ENCODE results near the gene HSD17B2.
A peak's percentile ranks its signal among the peaks of the same experiment; 100 is the strongest.

HSD17B2 gene

DNA sequence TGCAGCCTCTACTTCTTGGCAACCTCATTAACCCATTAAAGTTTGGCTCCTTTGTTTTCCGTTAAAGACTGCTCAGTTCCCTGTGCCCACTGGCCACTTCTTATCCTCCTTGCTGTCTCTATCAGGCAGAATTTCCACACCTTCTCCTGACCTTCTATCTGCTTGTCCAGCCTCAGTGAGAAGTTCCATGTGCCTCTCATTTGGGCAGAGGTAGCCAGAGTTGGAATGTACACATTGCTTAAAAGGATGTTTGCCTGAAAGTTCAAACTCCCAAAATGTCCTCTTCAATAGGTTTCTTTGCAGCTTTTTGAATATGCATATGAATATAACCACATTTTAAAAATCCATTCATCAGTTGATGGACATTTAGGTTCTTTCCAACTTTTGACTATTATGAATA is 47.0 kb downstream of the HSD17B2 start:
- DNase-seq: no peak

DNA sequence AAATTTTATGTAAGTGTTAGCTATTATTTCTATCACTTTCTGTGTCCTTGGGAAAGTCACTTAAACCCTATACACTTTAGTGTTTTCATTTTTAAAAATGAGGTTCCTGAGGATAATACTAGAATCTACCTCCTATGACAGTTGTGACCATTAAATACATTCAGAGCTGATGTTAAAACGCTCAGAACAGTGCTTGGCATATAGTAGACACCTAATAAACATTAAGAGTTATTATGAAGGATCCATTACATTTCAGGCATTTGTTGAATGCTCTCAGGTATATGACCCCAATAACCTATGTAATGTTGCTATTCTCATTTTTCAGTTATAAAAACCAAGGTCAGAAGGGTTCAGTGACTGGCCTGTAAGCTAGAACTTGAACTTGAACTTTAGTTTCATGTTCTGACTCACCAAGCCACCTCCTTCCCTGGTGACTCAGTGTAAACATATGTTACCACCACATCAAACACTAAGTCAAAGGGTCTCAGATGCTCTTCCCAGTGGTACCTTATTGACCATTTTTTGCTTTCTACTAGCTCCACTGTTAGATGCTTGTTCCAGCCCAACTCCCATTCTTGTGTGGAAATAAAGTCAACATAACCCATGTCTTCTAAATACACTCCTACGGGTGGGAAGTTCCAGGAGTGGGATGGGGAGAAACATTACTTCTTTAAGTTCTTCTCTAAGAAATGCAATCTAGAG is 47.6 kb downstream of the HSD17B2 start:
- peak; percentile 9 to 47 (median 41) for DNase-seq

DNA sequence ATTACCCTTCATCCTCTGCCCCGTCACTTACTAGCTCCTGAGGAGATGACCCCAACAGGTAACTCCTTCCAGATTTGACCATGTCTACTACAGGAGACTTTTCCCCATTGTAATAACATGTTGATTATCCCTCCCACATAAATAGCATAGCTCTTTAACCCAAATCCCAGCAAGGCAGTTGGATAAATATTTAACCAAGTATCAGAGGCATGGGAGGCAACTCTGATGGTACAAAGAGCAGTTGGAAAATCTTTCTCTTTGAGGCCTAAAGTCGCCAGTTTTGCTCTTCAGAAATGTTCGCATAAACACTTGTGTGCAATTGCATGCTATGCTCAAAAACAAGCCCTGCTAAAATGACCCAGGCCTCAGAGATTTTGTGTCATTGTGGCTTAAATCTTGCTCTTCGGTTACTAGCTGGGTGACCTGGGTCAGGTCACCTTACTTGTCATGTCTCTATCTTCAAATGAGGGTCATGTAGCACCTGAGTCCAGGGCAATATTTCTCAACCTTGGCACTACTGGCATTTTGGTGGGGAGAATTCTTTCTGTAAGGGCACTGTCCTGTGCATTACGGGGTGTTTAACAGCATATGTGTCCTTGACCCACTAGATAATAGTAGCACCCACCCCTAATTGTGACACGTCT is 48.8 kb downstream of the HSD17B2 start:
- DNase-seq: no peak

DNA sequence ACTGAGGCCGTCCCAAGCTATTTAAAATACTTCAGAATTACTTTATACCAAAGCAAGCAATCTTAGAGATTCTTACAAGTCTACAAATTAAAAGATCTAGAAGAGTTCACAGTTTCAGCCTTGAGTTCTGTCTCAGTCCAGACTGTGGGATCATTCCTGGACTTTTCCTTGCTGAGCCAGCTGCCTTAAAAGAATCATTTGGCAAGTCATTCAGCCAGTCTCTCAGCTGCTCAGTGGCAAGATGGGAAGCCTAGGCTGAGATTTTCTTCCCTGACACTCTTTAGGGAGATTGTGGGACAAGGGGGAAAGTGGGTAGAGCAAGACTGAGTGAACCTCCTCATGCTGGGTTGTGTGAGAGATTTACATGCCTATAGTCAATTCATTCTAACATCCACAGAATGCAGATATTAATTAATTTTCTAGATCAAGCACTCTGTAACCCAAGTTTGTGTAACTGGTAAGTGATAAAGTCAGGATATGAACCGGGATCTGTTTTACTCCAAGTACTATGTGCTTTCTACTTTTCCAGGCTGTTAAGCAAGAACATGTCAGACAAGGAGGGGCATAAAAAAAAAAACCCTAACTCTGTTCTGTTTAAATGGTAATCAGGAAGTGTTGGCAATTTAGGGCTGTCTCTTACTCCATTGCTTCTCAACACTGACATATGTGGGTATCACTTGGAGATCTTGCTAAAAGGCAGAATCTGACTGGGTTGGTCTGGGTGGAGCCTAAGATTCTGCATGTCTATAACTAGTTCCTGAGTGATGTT is 50.1 kb downstream of the HSD17B2 start:
- DNase-seq: peak in 1 of 4 experiments; percentile 10

DNA sequence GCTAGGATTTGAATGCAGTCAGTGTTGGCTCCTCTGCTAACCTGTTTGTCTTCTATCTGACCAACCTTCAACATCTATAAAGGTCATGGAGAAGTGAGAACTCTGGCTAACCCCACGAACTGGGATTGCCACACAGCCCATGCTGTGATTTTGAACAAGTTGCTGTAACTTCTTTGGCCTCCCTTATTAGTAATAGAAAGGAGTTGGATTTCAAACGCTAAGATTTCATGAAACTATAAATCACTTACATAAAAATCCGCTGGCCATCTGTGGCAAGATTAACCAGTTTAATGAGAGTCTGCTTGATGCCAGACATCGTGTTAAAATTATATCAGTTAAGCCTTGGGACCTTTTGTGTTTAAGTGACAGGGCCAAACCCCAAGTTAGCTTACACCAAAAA is 53.4 kb downstream of the HSD17B2 start:
- DNase-seq: no peak

DNA sequence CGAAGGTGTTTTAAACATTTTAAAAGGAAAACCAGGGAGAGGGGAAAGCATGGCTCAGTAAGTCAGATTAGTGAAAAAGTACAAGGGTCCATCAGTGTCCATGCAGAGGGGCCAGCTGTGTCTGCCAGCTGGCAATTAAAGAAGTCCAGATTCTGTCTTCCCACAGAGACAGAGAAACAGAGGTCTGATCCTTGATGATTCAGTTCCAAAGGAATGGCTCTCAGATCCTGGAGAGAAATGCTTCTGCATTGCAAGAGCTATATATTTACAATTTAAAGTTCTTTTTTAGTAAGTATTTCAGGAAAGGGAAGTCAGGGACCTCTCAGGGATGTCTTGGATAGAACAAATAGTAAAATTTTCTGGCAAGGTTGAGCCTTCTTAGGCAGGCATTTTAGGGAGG is 56.2 kb downstream of the HSD17B2 start:
- no peak for DNase-seq

DNA sequence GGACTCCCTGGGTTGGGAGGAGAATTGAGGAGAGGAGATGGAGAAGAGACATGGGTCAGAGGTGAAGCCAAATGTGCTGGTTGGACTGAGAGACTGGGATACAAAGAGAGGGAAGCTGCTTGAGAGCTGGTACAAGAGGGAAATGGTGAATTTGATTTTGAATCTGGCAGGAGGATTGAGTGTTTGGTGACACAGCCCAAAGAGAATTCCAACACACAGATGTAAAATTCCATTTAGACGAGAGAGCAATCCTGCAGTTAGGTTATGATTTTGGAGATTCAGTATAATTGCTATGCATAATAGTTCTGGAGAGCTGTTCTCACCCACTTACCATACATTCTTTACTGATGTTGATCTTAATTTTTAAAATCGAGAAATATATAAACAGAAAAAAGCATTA is 57.7 kb downstream of the HSD17B2 start:
- no peak for DNase-seq

DNA sequence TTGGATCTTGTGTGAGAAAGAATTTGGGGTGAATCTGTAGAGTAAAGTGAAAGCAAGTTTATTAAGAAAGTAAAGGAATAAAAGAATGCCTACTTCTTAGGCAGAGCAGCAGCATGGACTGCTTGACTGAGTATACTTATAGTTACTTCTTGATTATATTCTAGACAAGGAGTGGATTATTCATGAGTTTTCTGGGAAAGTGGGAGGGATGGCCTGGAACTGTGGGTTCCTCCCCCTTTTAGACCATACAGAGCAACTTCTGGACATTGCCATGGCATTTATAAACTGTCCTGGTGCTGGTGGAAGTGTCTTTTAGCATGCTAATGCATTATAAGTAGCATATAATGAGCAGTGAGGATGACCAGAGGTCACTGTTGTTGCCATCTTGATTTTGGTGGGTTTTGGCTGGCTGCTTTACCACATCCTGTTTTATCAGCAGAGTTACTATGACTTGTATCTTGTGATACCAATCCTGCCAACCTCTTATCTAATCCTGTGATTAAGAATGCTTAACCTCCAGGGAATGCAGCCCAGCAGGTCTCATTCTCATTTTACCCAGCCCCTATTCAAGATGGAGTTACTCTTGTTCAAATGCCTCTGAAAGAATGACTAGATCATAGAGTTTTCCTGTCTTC is 58.7 kb downstream of the HSD17B2 start:
- no peak for DNase-seq

DNA sequence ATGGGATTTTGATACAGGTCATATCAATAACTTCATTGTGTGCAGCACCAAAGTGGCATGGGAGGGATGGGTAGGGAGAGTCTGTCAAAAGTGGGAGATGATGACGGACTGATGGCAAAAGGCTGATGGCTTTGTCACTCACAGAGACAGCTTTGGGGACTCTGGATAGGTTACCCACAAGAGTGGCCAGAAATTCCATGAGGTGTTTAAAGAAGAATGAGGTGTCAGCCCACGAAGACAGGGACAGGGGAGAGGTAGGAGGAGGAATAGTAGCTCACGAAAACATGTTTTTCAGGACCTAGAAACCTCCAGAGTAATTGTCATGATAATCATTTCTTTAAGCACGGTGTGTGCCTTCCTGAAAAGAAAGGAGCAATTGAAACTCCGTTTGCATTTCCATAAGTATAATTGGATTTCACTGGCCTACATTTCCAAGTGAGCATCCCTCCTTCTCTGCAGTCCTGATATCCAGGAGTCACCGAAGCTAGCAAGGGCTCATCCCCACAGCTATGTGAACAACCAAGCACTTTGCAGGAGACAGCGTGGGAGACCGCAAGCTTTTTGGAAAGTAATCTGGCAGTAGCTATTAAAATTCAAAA is 60.0 kb downstream of the HSD17B2 start:
- no peak for DNase-seq

DNA sequence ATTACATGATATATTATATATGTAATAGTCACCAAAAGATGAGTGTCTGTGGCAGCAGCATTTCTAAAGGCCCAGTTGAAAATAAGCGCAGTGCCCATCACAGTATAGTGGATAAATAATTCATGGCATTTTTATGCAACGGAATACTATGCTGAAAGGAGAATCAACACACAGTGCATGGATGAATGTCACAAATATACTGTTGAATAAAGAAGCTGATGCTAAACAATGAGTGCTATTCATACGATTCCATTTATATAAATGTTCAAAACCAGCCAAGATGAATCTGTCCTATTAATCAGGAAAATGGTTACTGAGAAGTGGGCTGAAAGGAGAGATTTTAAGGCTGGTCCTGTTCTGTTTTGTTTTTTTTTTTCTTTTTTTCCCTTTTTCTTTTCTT is 61.6 kb downstream of the HSD17B2 start:
- DNase-seq: no peak

DNA sequence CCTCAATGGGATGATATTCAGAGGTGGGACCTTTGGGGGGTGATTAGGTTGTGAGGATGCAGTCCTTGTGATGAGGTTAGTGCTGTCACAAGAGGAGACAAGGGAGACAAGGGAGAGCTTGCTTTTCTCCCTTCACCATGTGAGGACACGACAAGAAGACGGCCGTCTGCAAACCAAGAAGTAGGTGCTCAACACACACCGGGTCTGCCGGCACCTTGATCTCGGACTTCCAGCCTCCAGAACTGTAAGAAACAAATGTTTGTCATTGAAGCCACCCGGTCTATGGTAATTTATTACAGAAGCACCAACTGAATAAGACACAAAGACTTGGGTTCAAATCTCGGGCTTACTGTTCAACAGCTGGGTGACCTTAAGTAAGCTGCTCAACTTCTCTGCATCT is 70.1 kb downstream of the HSD17B2 start:
- no peak for DNase-seq

DNA sequence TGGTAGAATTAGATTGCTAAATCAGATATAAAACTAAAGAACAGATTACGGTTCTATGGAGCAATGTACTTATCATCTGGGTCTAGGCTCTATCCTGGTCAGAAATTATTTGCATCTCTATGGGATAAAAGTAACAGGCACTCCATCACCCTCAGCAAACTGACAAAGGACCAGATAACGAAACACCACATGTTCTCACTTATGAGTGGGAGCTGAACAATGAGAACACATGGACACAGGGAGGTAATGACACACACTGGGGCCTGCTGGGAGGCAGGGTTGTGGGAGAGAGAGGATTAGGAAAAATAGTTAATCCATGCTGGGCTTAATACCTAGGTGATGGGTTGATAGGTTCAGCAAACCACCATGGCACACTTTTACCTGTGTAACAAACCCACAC is 73.0 kb downstream of the HSD17B2 start:
- DNase-seq: no peak

DNA sequence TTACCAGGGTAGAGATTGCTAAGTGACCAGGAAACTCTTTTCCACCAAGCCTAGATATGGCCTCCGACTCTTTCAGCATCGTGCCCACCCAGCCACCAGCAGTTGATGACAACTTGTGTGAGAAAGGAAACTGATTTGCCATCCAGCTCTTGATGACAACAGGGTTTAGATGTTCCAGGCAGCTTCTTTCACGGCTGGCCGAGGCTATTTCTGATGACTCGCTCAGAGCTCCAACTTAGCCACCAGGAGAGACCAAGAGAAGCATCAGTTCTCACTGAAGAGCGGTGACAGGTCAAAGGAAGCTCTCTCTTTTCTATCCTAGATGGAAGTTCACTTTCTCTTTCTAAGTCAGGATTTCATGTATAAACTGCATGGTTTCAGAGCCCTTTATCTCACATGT is 73.7 kb downstream of the HSD17B2 start:
- DNase-seq: no peak

DNA sequence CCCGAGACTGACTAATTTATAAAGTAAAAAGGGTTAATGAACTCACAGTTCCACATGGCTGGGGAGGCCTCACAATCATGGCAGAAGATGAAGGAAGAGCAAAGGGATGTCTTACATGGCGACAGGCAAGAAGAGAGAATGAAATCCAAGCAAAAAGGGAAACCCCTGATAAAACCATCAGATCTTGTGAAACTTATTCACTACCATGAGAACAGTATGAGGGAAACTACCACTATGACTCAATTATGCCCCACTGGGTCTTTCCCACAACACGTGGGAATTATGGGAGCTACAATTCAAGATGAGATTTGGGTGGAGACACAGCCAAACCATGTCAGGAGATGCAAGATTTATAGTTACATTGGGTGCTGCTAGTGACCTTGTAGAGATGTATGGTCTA is 74.2 kb downstream of the HSD17B2 start:
- DNase-seq: peak in 1 of 4 experiments; percentile 5

DNA sequence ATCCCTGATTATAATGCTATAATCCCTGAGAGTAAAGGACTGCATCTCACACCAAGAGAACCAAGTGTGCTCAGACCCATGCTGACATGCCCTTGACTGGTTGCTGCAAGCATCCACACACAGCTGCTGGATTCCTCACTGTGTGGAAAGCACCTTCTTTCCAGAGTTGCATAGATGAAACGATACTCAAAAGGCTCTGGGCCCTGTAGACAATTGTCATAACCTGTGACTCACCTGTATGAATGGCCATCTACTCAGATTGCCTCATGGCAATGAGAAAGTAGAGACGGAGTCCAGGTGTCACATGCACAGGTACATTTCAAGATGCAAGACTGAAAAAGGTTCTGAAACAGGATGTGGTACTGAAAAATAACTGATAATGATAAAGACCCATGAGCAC is 76.9 kb downstream of the HSD17B2 start:
- DNase-seq: no peak

DNA sequence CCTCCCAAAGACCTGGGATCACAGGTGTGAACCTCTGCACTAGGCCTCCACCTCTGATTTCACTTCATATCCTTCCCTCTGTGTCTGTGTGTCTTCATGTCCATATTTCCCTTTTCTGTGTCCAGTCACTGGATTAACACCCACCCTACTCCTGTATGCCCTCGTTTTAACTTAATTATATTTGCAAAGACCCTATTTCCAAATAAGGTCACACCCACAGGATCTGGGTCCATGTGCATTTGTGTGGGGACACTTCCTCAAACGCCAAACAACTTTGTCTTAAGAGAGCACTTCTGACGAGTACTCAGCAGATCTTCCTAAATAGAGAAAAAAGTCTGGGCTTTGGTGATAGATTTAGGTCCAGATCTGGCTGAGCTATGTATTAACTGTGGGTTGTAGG is 78.7 kb downstream of the HSD17B2 start:
- peak; percentile 40 to 73 (median 58) for DNase-seq

DNA sequence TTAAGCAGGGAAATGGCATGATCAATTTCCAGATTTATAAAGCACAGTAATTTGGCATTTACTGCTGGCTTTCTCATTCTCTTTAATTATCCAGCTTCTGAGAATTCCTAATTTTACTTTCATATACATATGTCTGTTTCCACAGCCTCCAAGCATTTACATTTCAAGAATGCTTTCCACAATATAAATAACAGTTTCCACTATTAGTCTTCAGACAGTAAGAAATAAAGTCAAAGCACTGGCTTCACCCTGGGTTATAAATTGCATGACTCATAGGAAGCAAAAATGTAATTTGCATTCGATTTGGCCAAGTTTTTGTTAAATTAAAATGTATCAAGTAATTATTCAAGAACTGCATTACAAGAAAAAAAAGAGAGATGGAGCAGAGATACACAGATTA is 81.5 kb downstream of the HSD17B2 start:
- no peak for DNase-seq

DNA sequence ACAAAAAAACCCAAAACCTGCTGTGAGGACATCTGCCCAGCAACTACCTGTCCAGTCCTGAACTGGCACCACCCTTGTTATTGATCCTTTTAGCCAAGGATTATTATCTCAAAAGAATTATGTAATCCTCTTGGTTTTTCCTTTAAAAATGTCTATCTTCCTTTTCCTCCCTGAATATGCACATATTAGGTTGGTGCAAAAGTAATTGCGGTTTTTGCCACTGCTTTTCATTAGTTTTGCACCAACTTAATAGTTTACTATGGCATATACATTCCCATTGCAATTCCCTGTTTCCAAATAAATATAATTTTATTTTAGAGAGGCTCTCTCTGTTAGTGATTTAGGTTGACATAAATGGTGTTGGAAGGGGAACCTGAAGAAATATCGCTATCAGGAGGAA is 83.7 kb downstream of the HSD17B2 start:
- no peak for DNase-seq

DNA sequence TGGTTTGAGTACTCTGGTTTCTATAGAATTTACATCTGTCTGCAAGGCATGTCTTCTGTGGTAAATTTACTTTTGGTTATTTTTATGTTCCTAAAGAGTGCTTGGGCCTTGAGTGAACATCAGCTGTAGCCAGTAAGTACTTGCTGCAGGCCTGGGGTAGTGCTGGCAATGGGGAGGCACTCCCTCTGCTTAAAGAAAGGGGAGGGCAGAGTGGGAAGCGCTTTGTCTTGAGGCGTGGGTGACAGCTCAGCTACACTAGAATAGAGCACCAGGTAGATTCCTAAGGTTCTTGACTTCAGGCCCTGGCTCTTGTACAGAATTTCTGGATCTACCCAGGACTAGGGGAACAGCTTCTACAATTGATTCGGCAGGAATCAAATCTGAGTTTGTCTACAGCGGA is 84.4 kb downstream of the HSD17B2 start:
- no peak for DNase-seq

DNA sequence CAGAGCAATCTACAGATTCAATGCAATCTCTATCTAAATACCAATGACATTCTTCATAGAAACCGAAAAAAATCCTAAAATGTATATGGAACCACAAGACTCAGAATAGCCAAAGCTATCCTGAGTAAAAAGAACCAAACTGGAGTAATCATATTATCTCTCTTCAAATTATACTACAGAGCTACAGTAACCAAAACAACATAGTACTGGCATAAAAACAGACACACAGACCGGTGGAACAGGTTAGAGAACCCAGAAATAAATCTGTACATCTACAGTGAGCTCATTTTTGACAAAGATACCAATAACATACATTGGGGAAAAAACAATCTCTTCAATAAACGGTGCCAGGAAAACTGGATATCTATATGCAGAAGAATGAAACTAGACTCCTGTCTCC is 89.6 kb downstream of the HSD17B2 start:
- DNase-seq: no peak

DNA sequence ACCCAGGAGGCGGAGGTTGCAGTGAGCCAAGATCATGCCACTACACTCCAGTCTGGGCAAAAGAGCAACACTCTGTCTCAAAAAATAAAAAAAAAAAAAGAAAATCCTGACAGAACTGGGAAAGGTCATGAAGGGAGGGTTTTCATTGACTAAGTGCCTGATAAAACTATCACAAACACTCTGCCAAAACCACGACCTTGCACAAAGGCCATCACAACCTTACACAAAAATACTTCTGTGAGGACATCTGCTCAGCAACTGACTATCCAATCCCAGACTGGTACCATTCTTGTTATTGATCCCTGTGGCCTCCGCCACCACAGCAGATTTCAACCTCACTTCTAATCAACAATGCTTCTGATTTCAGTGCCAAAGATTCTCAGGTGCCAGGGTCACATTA is 94.8 kb downstream of the HSD17B2 start:
- no peak for DNase-seq

DNA sequence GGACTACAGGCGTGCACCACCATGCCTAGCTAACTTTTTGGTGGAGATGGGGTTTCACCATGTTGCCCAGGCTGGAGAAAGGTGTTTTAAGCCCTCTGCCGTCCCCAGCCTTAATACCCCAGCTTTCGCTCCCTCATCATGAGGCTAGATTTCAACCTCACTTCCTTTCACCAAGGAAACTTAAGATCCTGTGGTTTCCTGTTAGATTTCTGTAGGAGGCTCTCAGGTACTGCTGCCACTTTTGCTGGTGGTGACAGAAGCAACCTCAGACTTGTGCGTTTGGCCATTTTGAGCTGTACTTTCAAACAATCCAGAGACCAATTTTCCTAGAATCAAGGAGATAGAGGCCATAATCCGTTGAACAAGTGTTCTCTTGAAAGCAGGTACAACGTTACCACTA is 98.7 kb downstream of the HSD17B2 start:
- DNase-seq: no peak

DNA sequence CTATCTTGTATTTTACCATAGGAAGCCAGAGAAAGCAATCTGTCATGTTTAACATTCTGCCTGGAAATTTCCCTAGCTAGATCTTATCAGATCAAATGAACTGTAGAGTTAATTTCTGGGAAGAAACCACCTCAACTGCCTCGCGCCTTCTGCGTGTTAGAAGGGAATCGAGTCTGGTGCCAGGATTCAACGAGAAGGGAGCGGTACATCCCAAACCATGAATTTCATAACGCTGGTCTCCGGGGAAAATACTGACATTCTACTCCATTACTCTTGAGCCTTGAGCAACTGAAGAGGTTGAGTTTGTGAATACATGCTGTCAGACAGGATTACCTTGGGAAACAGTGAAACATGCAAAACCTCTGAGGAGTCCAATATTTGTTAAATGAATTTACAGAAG is 99.8 kb downstream of the HSD17B2 start:
- no peak for DNase-seq

All from suppressor macrophage (primary cell).